T-helper 2 cell (primary cell): Measurements from ENCODE around the gene RNF43.
A peak's percentile ranks its signal among the peaks of the same experiment; 100 is the strongest.
"Not testable (repeated sequence)": the region's sequence is repeated elsewhere in the genome, so short reads cannot be mapped to it uniquely, and the experiment has no call there.

Experiments
- DNase-seq, 5 experiments: peaks; one replicate each; pipeline versions ENCODE4 v3.0.0 to v3.0.0-alpha.2; 2012 to 2022

The RNF43 gene

GRCh38 chr17:58409432-58409831 lies 7.9 kb downstream of the RNF43 start:
- no peak for DNase-seq

- DNase-seq: no peak
Observed at GRCh38 chr17:58403311-58403710, 14.0 kb downstream of the RNF43 start.

GRCh38 chr17:58402679-58403078 lies 14.7 kb downstream of the RNF43 start:
- DNase-seq: no peak

GRCh38 chr17:58402047-58402446 lies 15.3 kb downstream of the RNF43 start:
- DNase-seq: peak in 1 of 5 experiments; percentile 69

GRCh38 chr17:58401287-58401686 lies 16.0 kb downstream of the RNF43 start:
- DNase-seq: no peak

GRCh38 chr17:58400826-58401225 lies 16.5 kb downstream of the RNF43 start:
- DNase-seq: no peak

- no peak for DNase-seq
Observed at GRCh38 chr17:58399974-58400373, 17.4 kb downstream of the RNF43 start.

GRCh38 chr17:58398574-58399266 lies 18.6 kb downstream of the RNF43 start:
- DNase-seq: no peak

GRCh38 chr17:58397421-58397820 lies 19.9 kb downstream of the RNF43 start:
- not testable (repeated sequence) for DNase-seq

GRCh38 chr17:58396173-58396572 lies 21.2 kb downstream of the RNF43 start:
- DNase-seq: no peak

GRCh38 chr17:58394534-58395223 lies 22.7 kb downstream of the RNF43 start:
- DNase-seq: no peak

GRCh38 chr17:58391302-58391984 lies 25.9 kb downstream of the RNF43 start:
- DNase-seq: no peak

GRCh38 chr17:58390884-58391283 lies 26.4 kb downstream of the RNF43 start:
- no peak for DNase-seq

GRCh38 chr17:58388302-58389190 lies 28.8 kb downstream of the RNF43 start:
- peak in 1 of 5 experiments; percentile 49 for DNase-seq

- peak in 2 of 5 experiments; percentile 72 to 89 for DNase-seq
Observed at GRCh38 chr17:58387834-58388233, 29.5 kb downstream of the RNF43 start.

GRCh38 chr17:58386708-58387107 lies 30.6 kb downstream of the RNF43 start:
- no peak for DNase-seq

- DNase-seq: no peak
Observed at GRCh38 chr17:58385359-58385899, 31.9 kb downstream of the RNF43 start.

- DNase-seq: no peak
Observed at GRCh38 chr17:58384897-58385296, 32.4 kb downstream of the RNF43 start.

- DNase-seq: no peak
Observed at GRCh38 chr17:58383892-58384462, 33.4 kb downstream of the RNF43 start.

- no peak for DNase-seq
Observed at GRCh38 chr17:58382872-58383242, 34.5 kb downstream of the RNF43 start.

GRCh38 chr17:58382108-58382871 lies 35.0 kb downstream of the RNF43 start:
- DNase-seq: peak in 1 of 5 experiments; percentile 65
